ENCODE measurements around the gene XCL2. TPM values are rescaled to one million over a fixed set of nuclear protein-coding genes. Genes with fewer than 3 reads are reported as not detected.
"Not testable (repeated sequence)": the region's sequence is repeated elsewhere in the genome, so short reads cannot be mapped to it uniquely, and the experiment has no call there.

The XCL2 gene
- polyA plus RNA-seq, 3 donors, result 0.31 TPM; not detected in 2

DNA sequence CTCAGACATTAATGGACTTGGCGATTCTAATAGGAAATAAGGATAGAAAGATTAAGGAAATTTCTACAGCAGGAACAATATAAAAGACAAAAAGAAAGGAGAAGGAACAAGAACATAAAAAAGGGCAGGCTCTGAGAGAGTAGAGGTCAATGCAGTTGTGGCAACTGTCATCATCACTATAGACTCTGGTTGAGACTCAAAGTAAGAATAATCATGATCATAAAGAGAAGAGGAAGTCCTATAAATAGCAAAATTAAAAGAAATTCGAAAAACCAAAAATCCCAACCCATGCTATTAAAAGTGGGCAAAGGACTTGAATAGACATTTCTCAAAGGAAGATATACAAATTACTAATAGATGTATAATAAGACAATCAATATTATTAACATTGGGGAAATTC, 18.2 kb upstream of the XCL2 start:
- no peak for DNase-seq

DNA sequence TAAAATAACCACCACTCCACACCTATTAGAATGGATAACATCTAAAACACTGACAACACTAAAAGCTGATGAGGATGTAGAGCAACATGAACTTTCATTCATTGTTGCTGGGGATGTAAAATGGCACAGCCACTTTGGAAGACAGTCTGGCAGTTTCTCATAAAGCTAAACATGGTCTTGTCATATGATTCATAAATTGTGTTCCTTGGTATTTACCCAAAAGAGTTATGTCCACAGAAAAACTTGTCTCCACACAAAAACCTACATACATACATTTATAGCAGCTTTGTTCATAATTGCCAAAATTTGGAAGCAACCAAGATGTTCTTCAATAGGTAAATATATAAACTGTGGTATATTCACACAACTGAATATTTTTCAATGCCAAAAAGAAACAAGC, 16.6 kb upstream of the XCL2 start:
- no peak for DNase-seq

DNA sequence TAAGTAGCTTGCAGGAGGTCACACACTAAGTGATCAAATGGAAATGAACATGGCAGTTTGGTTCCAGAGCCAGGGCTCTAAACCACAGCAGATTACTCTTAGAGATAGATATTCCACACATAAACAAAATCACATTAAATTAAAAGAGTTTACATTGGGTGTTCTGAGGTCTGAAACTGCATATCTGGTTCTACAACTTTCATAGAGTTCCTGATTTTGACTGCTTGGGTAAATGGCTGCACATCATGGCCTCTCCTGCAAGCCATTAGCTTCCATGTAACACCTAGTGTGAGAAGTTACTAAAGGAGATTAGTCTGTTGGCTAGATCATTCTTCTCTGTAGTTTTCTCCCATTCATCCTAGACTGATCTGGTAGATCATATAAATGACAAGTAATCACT, 12.8 kb upstream of the XCL2 start:
- DNase-seq, result no peak

- DNase-seq, result no peak
Observed at GRCh38 chr1:168555508-168556046, 11.8 kb upstream of the XCL2 start.

- no peak for DNase-seq
Observed at GRCh38 chr1:168554603-168555483, 11.0 kb upstream of the XCL2 start.

- DNase-seq, result no peak
Observed at GRCh38 chr1:168553680-168554553, 10.1 kb upstream of the XCL2 start.

GRCh38 chr1:168552961-168553360, 9.2 kb upstream of the XCL2 start:
- no peak for DNase-seq

DNA sequence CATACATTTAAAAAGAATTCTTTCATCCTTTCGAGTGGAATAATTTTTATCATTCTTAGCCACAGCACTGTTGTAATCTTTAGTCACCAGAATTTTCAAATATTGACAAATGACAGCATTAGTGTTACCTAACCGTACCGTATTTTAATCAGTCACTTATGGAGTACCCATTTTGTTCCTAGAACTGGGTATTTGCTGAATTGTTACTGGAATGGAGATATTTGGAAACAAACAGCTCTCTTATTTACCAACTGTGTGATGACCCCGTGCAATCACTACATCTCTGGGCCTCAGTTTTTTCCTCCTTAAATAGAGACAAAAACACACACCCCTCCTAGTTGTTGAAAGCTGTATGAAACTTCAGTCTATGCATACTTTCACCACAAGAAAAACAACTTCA, 7.9 kb upstream of the XCL2 start:
- DNase-seq, result no peak

DNA sequence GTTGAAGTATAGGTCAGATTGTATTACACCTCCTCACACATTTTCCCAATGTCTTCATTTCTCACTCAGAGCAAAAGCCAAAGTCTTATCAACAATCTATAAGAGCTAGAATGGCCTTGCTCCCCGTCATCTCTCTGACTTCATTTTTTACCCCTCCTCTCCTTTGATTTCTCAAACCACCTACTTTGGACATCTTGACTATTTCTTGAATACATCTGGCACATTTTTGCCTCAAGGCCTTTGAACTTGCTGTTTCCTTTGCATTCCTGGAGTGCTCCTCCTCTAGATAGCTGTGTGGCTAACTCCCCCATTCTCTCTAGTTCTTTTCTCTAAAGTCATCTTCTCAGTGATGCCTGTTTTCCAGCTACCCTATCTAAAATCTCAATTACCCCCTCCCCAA, 7.2 kb upstream of the XCL2 start:
- DNase-seq, result no peak

GRCh38 chr1:168546553-168546895, 2.7 kb upstream of the XCL2 start:
- not testable (repeated sequence) for DNase-seq

GRCh38 chr1:168545678-168546552, 2.1 kb upstream of the XCL2 start:
- not testable (repeated sequence) for DNase-seq

GRCh38 chr1:168542978-168543377, 819 bp downstream of the XCL2 start:
- DNase-seq, result not testable (repeated sequence)

- not testable (repeated sequence) for DNase-seq
Observed at GRCh38 chr1:168540798-168541197, 3.0 kb downstream of the XCL2 start.

GRCh38 chr1:168535536-168535935, 8.3 kb downstream of the XCL2 start:
- no peak for DNase-seq

- no peak for DNase-seq
Observed at GRCh38 chr1:168531615-168532345, 12.0 kb downstream of the XCL2 start.

GRCh38 chr1:168529518-168529917, 14.3 kb downstream of the XCL2 start:
- no peak for DNase-seq

DNA sequence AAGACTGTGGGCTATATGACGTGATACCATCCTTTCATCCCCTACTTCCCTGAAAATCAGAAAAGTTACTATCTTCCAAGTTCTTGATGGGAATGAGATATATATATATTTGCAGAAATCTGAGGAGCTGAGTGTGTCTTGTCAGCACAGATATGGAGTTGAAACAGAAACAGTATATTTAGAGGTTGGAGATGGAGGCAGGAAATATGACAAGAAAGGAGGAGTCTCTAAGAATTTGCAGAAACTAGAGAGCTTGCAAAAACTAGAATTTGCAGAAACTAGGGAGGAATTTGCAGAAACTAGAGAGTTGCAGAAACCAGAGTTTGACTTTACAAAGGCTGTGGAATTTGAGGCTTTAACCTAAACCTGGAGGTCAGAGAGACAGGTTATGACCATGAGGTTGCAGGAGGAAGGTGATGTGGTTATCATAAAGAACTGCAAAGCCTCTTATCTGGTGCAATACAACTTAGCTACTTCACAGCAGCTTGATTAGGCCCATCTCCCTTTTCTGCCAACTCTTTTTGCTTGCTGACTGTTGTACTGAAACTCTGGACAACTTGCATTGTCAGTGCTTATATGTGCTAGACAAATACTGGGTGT, 22.3 kb downstream of the XCL2 start:
- no peak for DNase-seq

DNA sequence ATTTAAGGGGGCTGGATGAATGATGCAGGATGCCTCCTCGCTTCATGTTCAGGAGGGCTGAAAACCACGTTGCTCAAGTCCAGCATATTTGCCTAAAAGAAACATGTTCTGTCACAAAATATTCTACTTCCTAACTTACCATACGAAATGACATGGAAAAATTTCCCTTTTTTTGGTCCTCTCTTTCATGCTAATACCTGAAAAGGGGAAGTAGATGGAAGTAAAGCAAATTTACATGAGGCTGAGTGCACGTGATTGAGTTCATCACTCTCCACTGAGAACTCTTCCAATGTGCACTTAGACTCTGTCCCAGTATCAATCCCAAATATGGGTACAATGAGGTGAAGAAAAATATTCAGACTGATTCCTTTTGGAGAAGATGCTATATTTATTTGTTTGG, 23.0 kb downstream of the XCL2 start:
- no peak for DNase-seq

GRCh38 chr1:168520052-168520751, 23.6 kb downstream of the XCL2 start:
- no peak for DNase-seq

DNA sequence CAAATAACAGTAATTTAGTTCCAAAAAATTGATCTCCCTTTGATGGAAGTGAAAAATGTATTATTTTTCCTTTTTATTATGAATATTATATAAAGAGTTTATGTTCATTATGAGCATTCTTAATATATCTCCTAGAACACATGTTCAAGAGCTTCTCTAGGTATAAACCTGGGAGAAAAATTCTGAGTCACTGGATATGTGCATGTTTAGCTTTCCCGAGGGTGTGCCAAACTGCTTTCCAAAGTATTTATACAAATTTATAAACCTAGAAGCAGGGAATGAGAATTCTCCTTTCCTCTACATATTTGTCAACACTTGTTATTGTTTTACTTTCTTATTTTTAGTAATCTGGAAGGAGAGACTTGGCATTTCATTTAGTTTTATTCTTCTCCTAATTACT, 25.0 kb downstream of the XCL2 start:
- DNase-seq, result no peak
